Caco-2 (cell line): ENCODE data around the gene PRKAG2. TPM values are rescaled to one million over a fixed set of nuclear protein-coding genes. Genes with fewer than 3 reads are reported as not detected.

Experiments
- BruUV-seq: library from RNA; stranded (reverse); fragments of 400-500 nt; replicated peaks from 2 replicates; lab custom pipeline; 2021; lab: Mats Ljungman, UMichigan
- CTCF ChIA-PET: fragments of 300-600 bp; sonication (Branson Sonifier 250); formaldehyde crosslinking; loops from one replicate; lab custom pipeline; 2022; ENCODE audit warnings: antibody characterized with exemption; lab: Charles Lee
- POLR2A ChIA-PET: fragments of 300-600 bp; sonication (Branson Sonifier 250); formaldehyde crosslinking; loops from one replicate; lab custom pipeline; 2022; ENCODE audit warnings: antibody characterized with exemption; lab: Charles Lee
- DNase-seq, 2 experiments: peaks; one replicate each; pipeline versions ENCODE4 v3.0.0 to v3.0.0-alpha.2; 2020 to 2022
- H3K27me3 ChIP-seq: replicated peaks from 2 replicates; pipeline ENCODE4 v1.6.0; 2011; ENCODE audit warnings: low read length; ENCODE audit not compliant: control insufficient read depth, insufficient read depth
- H3K36me3 ChIP-seq: 2 replicates; pipeline ENCODE4 v1.5.1; 2011; ENCODE audit warnings: low read length; ENCODE audit not compliant: control insufficient read depth, insufficient read depth
- H3K4me1 ChIP-seq: fragments of 250-450 bp; sonication (Bioruptor Pico); 2 replicates; pipeline ENCODE4 v1.5.1; 2020; ENCODE audit warnings: mild to moderate bottlenecking
- H3K4me3 ChIP-seq: 2 replicates; pipeline ENCODE4 v1.5.1; 2011; ENCODE audit warnings: low read depth, mild to moderate bottlenecking, control low read depth, low read length
- H3K9me3 ChIP-seq: fragments of 250-450 bp; sonication (Bioruptor Pico); 2 replicates; pipeline ENCODE4 v1.5.1; 2020; ENCODE audit warnings: mild to moderate bottlenecking, moderate library complexity
- H3K27ac Mint-ChIP-seq: one replicate; pipeline ENCODE4 v1.8.0; 2022; ENCODE audit warnings: mixed read lengths; ENCODE audit not compliant: unreplicated experiment
- H3K27me3 Mint-ChIP-seq: one replicate; pipeline ENCODE4 v1.8.0; 2022; ENCODE audit warnings: mixed read lengths; ENCODE audit not compliant: insufficient read depth, unreplicated experiment
- H3K36me3 Mint-ChIP-seq: one replicate; pipeline ENCODE4 v1.8.0; 2022; ENCODE audit warnings: mild to moderate bottlenecking, mixed read lengths; ENCODE audit not compliant: insufficient read depth, unreplicated experiment
- H3K4me1 Mint-ChIP-seq: one replicate; pipeline ENCODE4 v1.8.0; 2022; ENCODE audit warnings: low read depth, mixed read lengths; ENCODE audit not compliant: unreplicated experiment
- H3K4me3 Mint-ChIP-seq: one replicate; pipeline ENCODE4 v1.8.0; 2022; ENCODE audit warnings: mild to moderate bottlenecking, moderate library complexity, mixed read lengths; ENCODE audit not compliant: unreplicated experiment
- H3K9me3 Mint-ChIP-seq: one replicate; pipeline ENCODE4 v1.8.0; 2022; ENCODE audit warnings: mixed read lengths; ENCODE audit not compliant: unreplicated experiment
- intact Hi-C: fragments of 100-400 bp; cut with micrococcal nuclease; formaldehyde crosslinking; loops from one replicate; pipeline ENCODE4 v1.10.0; 2022; ENCODE audit not compliant: unreplicated experiment
- total RNA-seq: library from RNA; stranded (reverse); gene quantifications from 2 replicates; pipeline ENCODE4 v1.2.3, GENCODE V29; 2022
- TF ChIP-seq, protein P1 (sequence below), 2 experiments: fragments of 200-600 bp in 1 of 2; IDR thresholded peaks; 1 replicate in 1 of 2; 2 replicates in 1 of 2; pipeline versions ENCODE4 v1.5.1 to v1.8.0; 2011 to 2022; ENCODE audit warnings: antibody characterized with exemption in 1 of 2, control low read depth in 1 of 2, inconsistent platforms in 1 of 2, low read depth in 1 of 2, low read length in 1 of 2, mild to moderate bottlenecking in 1 of 2, moderate library complexity in 1 of 2; ENCODE audit not compliant: insufficient read depth in 1 of 2, severe bottlenecking in 1 of 2, unreplicated experiment in 1 of 2

Gene PRKAG2
- total RNA-seq, 1 experiment from 2014 or later, result 15.9 TPM

DNA sequence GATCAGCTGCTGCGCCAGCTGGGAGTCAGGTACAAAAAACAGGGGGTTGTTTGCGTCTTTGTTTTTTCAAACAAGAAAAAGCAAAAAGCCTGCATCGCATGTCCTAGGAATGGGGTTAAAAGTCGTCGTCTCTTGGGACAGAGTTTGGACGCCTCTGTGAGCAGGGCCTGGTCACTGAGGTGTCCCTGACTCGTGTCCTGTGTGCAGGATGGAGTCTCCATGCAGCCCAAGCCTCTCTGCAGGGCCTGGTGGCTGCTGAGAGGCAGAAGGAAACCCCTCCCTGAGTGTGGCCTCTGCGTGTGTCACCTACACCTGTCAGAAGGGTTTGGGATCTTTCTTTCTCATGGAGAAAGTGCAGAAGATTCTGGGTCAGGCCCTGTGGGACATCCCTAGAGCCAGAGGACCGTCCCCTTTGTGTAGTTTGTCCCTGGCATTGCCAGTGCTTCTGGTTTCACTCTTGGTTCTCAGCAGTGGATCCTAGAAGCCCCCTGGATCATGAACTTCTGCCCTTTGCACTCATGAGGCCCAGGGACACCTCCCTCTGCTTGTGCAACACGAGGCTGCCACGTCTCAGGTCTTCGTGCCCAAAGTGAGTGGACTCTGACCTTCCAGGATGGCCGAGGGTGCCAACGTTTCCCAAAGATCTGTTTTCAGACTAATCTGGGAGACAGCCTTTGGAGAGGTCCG, 75.0 kb downstream of the PRKAG2 start:
- Mint-ChIP-seq H3K9me3 (no peaks in the 10 kb centered on the region), H3K4me1 (peaks cover 7% of the 10 kb centered on the region), H3K27ac (no peak overlapping the region), H3K36me3 (peaks cover 5% of the 10 kb centered on the region), H3K27me3 (no peaks in the 10 kb centered on the region), H3K4me3 (no peak overlapping the region)
- BruUV-seq, result no TSS peak
- Histone ChIP-seq H3K27me3 (no peaks in the 10 kb centered on the region), H3K4me1 (peaks cover 16% of the 10 kb centered on the region), H3K9me3 (no peaks in the 10 kb centered on the region), H3K4me3 (no peak overlapping the region), H3K36me3 (no peaks in the 10 kb centered on the region)
- intact Hi-C loops, result no loop called here
- POLR2A ChIA-PET, result no interaction called here
- no peak for DNase-seq
- TF ChIP-seq, protein P1, sequence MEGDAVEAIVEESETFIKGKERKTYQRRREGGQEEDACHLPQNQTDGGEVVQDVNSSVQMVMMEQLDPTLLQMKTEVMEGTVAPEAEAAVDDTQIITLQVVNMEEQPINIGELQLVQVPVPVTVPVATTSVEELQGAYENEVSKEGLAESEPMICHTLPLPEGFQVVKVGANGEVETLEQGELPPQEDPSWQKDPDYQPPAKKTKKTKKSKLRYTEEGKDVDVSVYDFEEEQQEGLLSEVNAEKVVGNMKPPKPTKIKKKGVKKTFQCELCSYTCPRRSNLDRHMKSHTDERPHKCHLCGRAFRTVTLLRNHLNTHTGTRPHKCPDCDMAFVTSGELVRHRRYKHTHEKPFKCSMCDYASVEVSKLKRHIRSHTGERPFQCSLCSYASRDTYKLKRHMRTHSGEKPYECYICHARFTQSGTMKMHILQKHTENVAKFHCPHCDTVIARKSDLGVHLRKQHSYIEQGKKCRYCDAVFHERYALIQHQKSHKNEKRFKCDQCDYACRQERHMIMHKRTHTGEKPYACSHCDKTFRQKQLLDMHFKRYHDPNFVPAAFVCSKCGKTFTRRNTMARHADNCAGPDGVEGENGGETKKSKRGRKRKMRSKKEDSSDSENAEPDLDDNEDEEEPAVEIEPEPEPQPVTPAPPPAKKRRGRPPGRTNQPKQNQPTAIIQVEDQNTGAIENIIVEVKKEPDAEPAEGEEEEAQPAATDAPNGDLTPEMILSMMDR (IDR thresholded peaks at IDR 0.05; ENCODE audit: insufficient read depth in 1 of 2, low read depth in 1 of 2, low read length in 1 of 2, severe bottlenecking in 1 of 2, unreplicated experiment in 1 of 2), result no peak
- CTCF ChIA-PET, result no interaction called here

DNA sequence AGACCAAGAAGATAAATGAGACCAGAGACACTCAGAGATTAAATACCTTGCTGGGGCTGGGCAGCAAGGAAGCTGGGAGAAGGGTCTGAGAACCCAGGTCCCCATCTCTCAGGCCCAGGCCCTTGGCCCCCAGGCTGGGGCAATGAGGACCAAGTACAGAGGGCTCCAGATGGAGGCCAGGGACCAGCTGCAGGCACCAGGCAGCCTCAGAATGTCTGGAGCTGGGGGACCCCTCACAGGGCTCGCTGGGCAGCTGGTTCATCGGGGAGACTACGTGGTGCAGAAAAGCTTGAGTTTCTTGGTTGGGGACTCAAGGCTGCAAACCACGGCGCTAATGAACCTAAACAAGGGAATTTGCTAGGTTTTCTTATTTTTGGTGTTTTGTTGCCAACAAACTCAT, 75.6 kb downstream of the PRKAG2 start:
- DNase-seq, result no peak
- Histone ChIP-seq H3K4me3 (no peak overlapping the region), H3K36me3 (no peaks in the 10 kb centered on the region), H3K9me3 (no peaks in the 10 kb centered on the region), H3K4me1 (peaks cover 12% of the 10 kb centered on the region), H3K27me3 (no peaks in the 10 kb centered on the region)
- BruUV-seq, result no TSS peak
- ChIA-PET POLR2A (no interaction called here), CTCF (no interaction called here)
- H3K4me3 Mint-ChIP-seq, result no peak overlapping the region
- intact Hi-C loops, result no loop called here
- no peaks in the 10 kb centered on the region for H3K27me3 Mint-ChIP-seq
- peaks cover 2% of the 10 kb centered on the region for H3K36me3 Mint-ChIP-seq
- peaks cover 2% of the 10 kb centered on the region for H3K4me1 Mint-ChIP-seq
- TF ChIP-seq, protein P1 (IDR thresholded peaks at IDR 0.05; ENCODE audit: insufficient read depth in 1 of 2, low read depth in 1 of 2, low read length in 1 of 2, severe bottlenecking in 1 of 2, unreplicated experiment in 1 of 2), result no peak
- H3K27ac Mint-ChIP-seq, result no peak overlapping the region
- H3K9me3 Mint-ChIP-seq, result no peaks in the 10 kb centered on the region

DNA sequence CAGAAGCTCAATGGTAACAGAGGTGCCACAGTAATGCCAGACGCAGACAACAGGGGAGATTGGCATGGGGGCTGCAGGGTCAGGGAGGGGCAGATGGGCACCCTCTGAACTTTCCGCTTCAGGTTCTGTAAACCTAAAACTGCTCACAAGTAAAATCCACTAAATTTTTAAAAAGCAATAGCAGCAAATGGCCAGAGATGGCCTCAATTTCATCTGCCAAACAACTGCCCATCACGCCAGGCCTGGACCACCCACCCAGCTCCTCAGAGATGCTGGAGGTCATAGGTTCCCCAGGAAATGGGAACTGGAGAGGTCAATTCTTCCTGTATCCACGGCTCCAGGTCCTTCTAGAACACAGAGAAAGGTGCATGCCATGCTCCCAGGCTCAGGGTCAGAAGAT, 76.1 kb downstream of the PRKAG2 start:
- Mint-ChIP-seq H3K4me3 (no peak overlapping the region), H3K27me3 (no peaks in the 10 kb centered on the region), H3K36me3 (no peaks in the 10 kb centered on the region), H3K27ac (no peak overlapping the region), H3K9me3 (no peaks in the 10 kb centered on the region), H3K4me1 (no peaks in the 10 kb centered on the region)
- H3K27me3 ChIP-seq, result no peaks in the 10 kb centered on the region
- BruUV-seq, result no TSS peak
- H3K36me3 ChIP-seq, result no peaks in the 10 kb centered on the region
- ChIA-PET CTCF (no interaction called here), POLR2A (no interaction called here)
- intact Hi-C loops, result no loop called here
- TF ChIP-seq, protein P1 (IDR thresholded peaks at IDR 0.05; ENCODE audit: insufficient read depth in 1 of 2, low read depth in 1 of 2, low read length in 1 of 2, severe bottlenecking in 1 of 2, unreplicated experiment in 1 of 2), result no peak
- H3K9me3 ChIP-seq, result no peaks in the 10 kb centered on the region
- peaks cover 9% of the 10 kb centered on the region for H3K4me1 ChIP-seq
- no peak for DNase-seq
- H3K4me3 ChIP-seq, result no peak overlapping the region
